H9 (cell line): ENCODE measurements around the gene KLHL13. TPM values are rescaled to one million over a fixed set of nuclear protein-coding genes. Genes with fewer than 3 reads are reported as not detected.

ENCODE experiments used
- DNase-seq: peaks from one replicate; pipeline ENCODE4 v3.0.0-alpha.2; 2017
- H2AFZ ChIP-seq: one replicate; pipeline ENCODE4 v1.6.1; 2013; ENCODE audit warnings: mild to moderate bottlenecking, low read length, control low read depth, moderate library complexity
- H2AK5ac ChIP-seq: 2 replicates; pipeline ENCODE4 v1.6.1; 2013; ENCODE audit warnings: low read length, control low read depth, mixed read lengths; ENCODE audit not compliant: insufficient read length
- H2BK120ac ChIP-seq: one replicate; pipeline ENCODE4 v1.6.1; 2013; ENCODE audit warnings: low read depth, mild to moderate bottlenecking, low read length, control low read depth, inconsistent platforms; ENCODE audit not compliant: poor library complexity, severe bottlenecking
- H2BK12ac ChIP-seq: 2 replicates; pipeline ENCODE4 v1.6.1; 2013; ENCODE audit warnings: low read length, control low read depth, mixed read lengths, low read depth; ENCODE audit not compliant: insufficient read length
- H2BK15ac ChIP-seq: 2 replicates; pipeline ENCODE4 v1.6.1; 2013; ENCODE audit warnings: low read depth, low read length, control low read depth
- H2BK20ac ChIP-seq: one replicate; pipeline ENCODE4 v1.6.1; 2013; ENCODE audit warnings: low read depth, mild to moderate bottlenecking, low read length, control low read depth, inconsistent platforms; ENCODE audit not compliant: poor library complexity, severe bottlenecking
- H2BK5ac ChIP-seq: 2 replicates; pipeline ENCODE4 v1.6.1; 2013; ENCODE audit warnings: low read length, control low read depth, mixed read lengths; ENCODE audit not compliant: insufficient read length
- H3K14ac ChIP-seq: 2 replicates; pipeline ENCODE4 v1.6.1; 2013; ENCODE audit warnings: low read length, control low read depth; ENCODE audit not compliant: insufficient read depth
- H3K18ac ChIP-seq: 2 replicates; pipeline ENCODE4 v1.6.1; 2013; ENCODE audit warnings: low read depth, mild to moderate bottlenecking, mixed read lengths, low read length, control low read depth; ENCODE audit not compliant: insufficient read length
- H3K23ac ChIP-seq: 2 replicates; pipeline ENCODE4 v1.6.1; 2013; ENCODE audit warnings: low read length, control low read depth, mixed read lengths, low read depth; ENCODE audit not compliant: insufficient read length
- H3K23me2 ChIP-seq: 2 replicates; pipeline ENCODE4 v1.6.1; 2013; ENCODE audit warnings: low read depth, mild to moderate bottlenecking, mixed read lengths, low read length, control low read depth; ENCODE audit not compliant: insufficient read length, poor library complexity, severe bottlenecking
- H3K27ac ChIP-seq: 2 replicates; pipeline ENCODE4 v1.5.1; 2013; ENCODE audit warnings: low read length, control low read depth, mixed read lengths, low read depth; ENCODE audit not compliant: insufficient read length
- H3K27me3 ChIP-seq: 2 replicates; pipeline ENCODE4 v1.6.1; 2013; ENCODE audit warnings: low read length, control low read depth, inconsistent platforms; ENCODE audit not compliant: insufficient read depth
- H3K4ac ChIP-seq: 2 replicates; pipeline ENCODE4 v1.6.1; 2013; ENCODE audit warnings: low read depth, mild to moderate bottlenecking, control low read depth, inconsistent platforms, low read length, moderate library complexity
- H3K4me1 ChIP-seq: 2 replicates; pipeline ENCODE4 v1.6.1; 2013; ENCODE audit warnings: low read length, control low read depth, inconsistent platforms; ENCODE audit not compliant: insufficient read depth
- H3K4me2 ChIP-seq: 2 replicates; pipeline ENCODE4 v1.6.1; 2013; ENCODE audit warnings: low read length, control low read depth, mixed read lengths; ENCODE audit not compliant: insufficient read length, insufficient read depth
- H3K56ac ChIP-seq: 2 replicates; pipeline ENCODE4 v1.6.1; 2013; ENCODE audit warnings: low read depth, mild to moderate bottlenecking, mixed read lengths, low read length, control low read depth; ENCODE audit not compliant: insufficient read length
- H3K79me1 ChIP-seq: 2 replicates; pipeline ENCODE4 v1.6.1; 2013; ENCODE audit warnings: low read depth, mild to moderate bottlenecking, moderate library complexity, low read length, control low read depth, inconsistent platforms; ENCODE audit not compliant: insufficient read depth, poor library complexity, severe bottlenecking
- H3K79me2 ChIP-seq: 2 replicates; pipeline ENCODE4 v1.6.1; 2013; ENCODE audit warnings: low read length, control low read depth, inconsistent platforms; ENCODE audit not compliant: insufficient read depth
- H3K9ac ChIP-seq: 2 replicates; pipeline ENCODE4 v1.6.1; 2013; ENCODE audit warnings: low read length, control low read depth, mixed read lengths; ENCODE audit not compliant: insufficient read length; ENCODE audit errors: extremely low read depth
- H3K9me3 ChIP-seq: one replicate; pipeline ENCODE4 v1.6.1; 2013; ENCODE audit warnings: low read depth, low read length, inconsistent platforms; ENCODE audit not compliant: control insufficient read depth
- H3T11ph ChIP-seq: one replicate; pipeline ENCODE4 v1.6.1; 2013; ENCODE audit warnings: mild to moderate bottlenecking, low read length, control low read depth, inconsistent platforms
- H4K20me1 ChIP-seq: one replicate; pipeline ENCODE4 v1.6.1; 2013; ENCODE audit not compliant: control insufficient read depth, insufficient read length, insufficient read depth
- H4K5ac ChIP-seq: 2 replicates; pipeline ENCODE4 v1.6.1; 2013; ENCODE audit warnings: low read depth, mild to moderate bottlenecking, mixed read lengths, low read length, control low read depth; ENCODE audit not compliant: insufficient read length
- H4K8ac ChIP-seq: replicated peaks from 2 replicates; pipeline ENCODE4 v1.6.1; 2013; ENCODE audit warnings: low read length, control low read depth, mixed read lengths, low read depth; ENCODE audit not compliant: insufficient read length
- H4K91ac ChIP-seq: 2 replicates; pipeline ENCODE4 v1.6.1; 2013; ENCODE audit warnings: low read depth, mild to moderate bottlenecking, moderate library complexity, mixed read lengths, low read length, control low read depth; ENCODE audit not compliant: insufficient read length
- H3K27ac Mint-ChIP-seq, 3 experiments: 2 replicates in 2 of 3; 3 replicates in 1 of 3; pipeline ENCODE4 v1.8.0; 2020 to 2021; ENCODE audit warnings: mixed read lengths in 3 of 3, mild to moderate bottlenecking in 1 of 3, moderate library complexity in 1 of 3
- H3K27me3 Mint-ChIP-seq: 2 replicates; pipeline ENCODE4 v1.8.0; 2021; ENCODE audit warnings: low read depth, mild to moderate bottlenecking, moderate library complexity, mixed read lengths
- H3K36me3 Mint-ChIP-seq, 3 experiments: 2 replicates in 2 of 3; 3 replicates in 1 of 3; pipeline ENCODE4 v1.8.0; 2020 to 2021; ENCODE audit warnings: low read depth in 3 of 3, mixed read lengths in 3 of 3; ENCODE audit not compliant: insufficient read depth in 1 of 3
- H3K4me1 Mint-ChIP-seq, 2 experiments: 2 replicates each; pipeline ENCODE4 v1.8.0; 2020; ENCODE audit warnings: mixed read lengths in 2 of 2
- H3K4me3 Mint-ChIP-seq, 2 experiments: 2 replicates in 1 of 2; 3 replicates in 1 of 2; pipeline ENCODE4 v1.8.0; 2020 to 2021; ENCODE audit warnings: mild to moderate bottlenecking in 2 of 2, mixed read lengths in 2 of 2, moderate library complexity in 1 of 2
- H3K9me3 Mint-ChIP-seq, 2 experiments: 2 replicates in 1 of 2; 3 replicates in 1 of 2; pipeline ENCODE4 v1.8.0; 2020; ENCODE audit warnings: mild to moderate bottlenecking in 2 of 2, mixed read lengths in 2 of 2, moderate library complexity in 1 of 2
- WGBS: extraction: QIAGEN DNeasy Blood & Tissue Kit; methylation state at CpG from one replicate; pipeline ENCODE4 v1.1.7; 2013; ENCODE audit warnings: missing lambda C conversion rate, low lambda C conversion rate, mixed read lengths; ENCODE audit not compliant: insufficient read length; ENCODE audit errors: extremely low coverage; 5-methylcytosine and 5-hydroxymethylcytosine counted together
- total RNA-seq: library from RNA; stranded (reverse); gene quantifications from 2 replicates; pipeline ENCODE4 v1.2.1, GENCODE V29; 2021
- TF ChIP-seq, protein P1 (sequence below): fragments of 200-600 bp; sonication (generic); conservative IDR thresholded peaks from 3 replicates; pipeline ENCODE4 v1.8.0; 2021; ENCODE audit warnings: antibody characterized with exemption, mild to moderate bottlenecking

Gene KLHL13
- total RNA-seq, 1 experiment from 2014 or later = 4.1 TPM

DNA sequence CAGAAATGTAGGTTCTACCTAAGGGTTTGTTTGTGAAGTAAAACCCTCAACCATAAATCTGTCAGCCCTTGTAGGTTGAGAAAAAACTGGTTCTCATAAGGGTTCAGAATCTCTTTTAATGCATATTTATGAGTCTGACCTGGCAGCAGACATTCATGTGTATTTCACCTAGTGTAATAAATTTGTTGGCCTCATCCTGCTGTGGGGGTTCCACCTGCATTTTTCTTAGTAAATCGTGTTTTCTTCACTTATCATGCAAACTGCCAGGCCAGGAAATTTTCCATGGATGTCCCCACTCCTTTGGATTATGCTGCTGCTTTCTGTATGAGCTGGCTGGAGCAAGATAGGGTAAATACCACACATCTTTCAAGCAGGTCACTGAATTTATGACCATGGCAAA, 42.4 kb downstream of the KLHL13 start:
- Histone ChIP-seq H3K4me1 (no peaks in the 10 kb centered on the region), H3K27me3 (no peaks in the 10 kb centered on the region), H2AK5ac (no peak overlapping the region), H3K79me2 (no peaks in the 10 kb centered on the region), H2BK120ac (no peak overlapping the region), H3K27ac (no peak overlapping the region), H3K23me2 (no peaks in the 10 kb centered on the region), H2BK12ac (no peak overlapping the region), H3K18ac (no peak overlapping the region), H4K8ac (no peak overlapping the region), H2BK5ac (no peak overlapping the region), H2BK20ac (no peak overlapping the region), H3K4ac (no peak overlapping the region), H3K23ac (no peak overlapping the region), H3K9me3 (peaks cover 18% of the 10 kb centered on the region), H3K9ac (no peak overlapping the region), H4K91ac (no peak overlapping the region), H4K20me1 (no peaks in the 10 kb centered on the region), H4K5ac (no peak overlapping the region), H3K4me2 (no peak overlapping the region), H2BK15ac (no peak overlapping the region), H2AFZ (no peak overlapping the region), H3K14ac (no peak overlapping the region), H3K79me1 (no peaks in the 10 kb centered on the region), H3K56ac (no peak overlapping the region), H3T11ph (no peak overlapping the region)
- H3K9me3 Mint-ChIP-seq = peaks cover 11 to 45% of the 10 kb centered on the region in 2 experiments; a peak in 4 of 5 replicates
- TF ChIP-seq, protein P1, sequence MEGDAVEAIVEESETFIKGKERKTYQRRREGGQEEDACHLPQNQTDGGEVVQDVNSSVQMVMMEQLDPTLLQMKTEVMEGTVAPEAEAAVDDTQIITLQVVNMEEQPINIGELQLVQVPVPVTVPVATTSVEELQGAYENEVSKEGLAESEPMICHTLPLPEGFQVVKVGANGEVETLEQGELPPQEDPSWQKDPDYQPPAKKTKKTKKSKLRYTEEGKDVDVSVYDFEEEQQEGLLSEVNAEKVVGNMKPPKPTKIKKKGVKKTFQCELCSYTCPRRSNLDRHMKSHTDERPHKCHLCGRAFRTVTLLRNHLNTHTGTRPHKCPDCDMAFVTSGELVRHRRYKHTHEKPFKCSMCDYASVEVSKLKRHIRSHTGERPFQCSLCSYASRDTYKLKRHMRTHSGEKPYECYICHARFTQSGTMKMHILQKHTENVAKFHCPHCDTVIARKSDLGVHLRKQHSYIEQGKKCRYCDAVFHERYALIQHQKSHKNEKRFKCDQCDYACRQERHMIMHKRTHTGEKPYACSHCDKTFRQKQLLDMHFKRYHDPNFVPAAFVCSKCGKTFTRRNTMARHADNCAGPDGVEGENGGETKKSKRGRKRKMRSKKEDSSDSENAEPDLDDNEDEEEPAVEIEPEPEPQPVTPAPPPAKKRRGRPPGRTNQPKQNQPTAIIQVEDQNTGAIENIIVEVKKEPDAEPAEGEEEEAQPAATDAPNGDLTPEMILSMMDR = no peak
- no CpG with 5 or more reads among the region's 1 CpG for WGBS
- DNase-seq = no peak
- no peak overlapping the region for H3K27ac Mint-ChIP-seq
- no peaks in the 10 kb centered on the region for H3K27me3 Mint-ChIP-seq
- H3K4me3 Mint-ChIP-seq = no peak overlapping the region
- H3K36me3 Mint-ChIP-seq = peaks cover 0 to 4% (median 0%) of the 10 kb centered on the region in 3 experiments; a peak in 3 of 7 replicates
- H3K4me1 Mint-ChIP-seq = no peaks in the 10 kb centered on the region
